CD1c-positive myeloid dendritic cell (primary cell): ENCODE results near the gene ARHGAP6.
"Not testable (repeated sequence)": the region's sequence is repeated elsewhere in the genome, so short reads cannot be mapped to it uniquely, and the experiment has no call there.

Experiments
- DNase-seq: peaks from one replicate; pipeline ENCODE4 v3.0.0-alpha.2; 2016; ENCODE audit errors: extremely low spot score

The ARHGAP6 gene

GRCh38 chrX:11151799-11152559 is 513.7 kb downstream of the ARHGAP6 start:
- no peak for DNase-seq

DNA sequence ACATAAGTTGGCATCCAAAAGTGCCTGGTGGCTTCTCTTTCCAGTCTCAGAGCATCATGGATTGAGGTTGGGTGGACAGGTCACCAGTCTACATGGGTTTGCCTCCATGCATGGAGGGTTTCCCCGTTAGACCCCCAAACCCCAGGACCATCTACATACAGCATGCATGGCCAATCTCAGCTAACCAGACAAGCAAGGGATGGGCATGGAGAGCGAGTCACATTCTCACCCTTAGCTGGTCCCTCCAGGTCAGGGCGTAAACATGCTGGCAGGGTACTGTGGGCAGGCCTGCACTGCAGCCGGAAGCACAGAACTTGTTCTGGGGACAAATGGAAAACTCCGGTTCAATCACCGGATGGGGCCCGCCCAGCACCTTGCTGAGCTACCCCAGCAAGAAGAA is 517.3 kb downstream of the ARHGAP6 start:
- DNase-seq: no peak

GRCh38 chrX:11146411-11146810 is 519.3 kb downstream of the ARHGAP6 start:
- no peak for DNase-seq

GRCh38 chrX:11143931-11144678 is 521.6 kb downstream of the ARHGAP6 start:
- peak; percentile 70 for DNase-seq

- DNase-seq: no peak
Observed at GRCh38 chrX:11138498-11139390, 527.0 kb downstream of the ARHGAP6 start.

DNA sequence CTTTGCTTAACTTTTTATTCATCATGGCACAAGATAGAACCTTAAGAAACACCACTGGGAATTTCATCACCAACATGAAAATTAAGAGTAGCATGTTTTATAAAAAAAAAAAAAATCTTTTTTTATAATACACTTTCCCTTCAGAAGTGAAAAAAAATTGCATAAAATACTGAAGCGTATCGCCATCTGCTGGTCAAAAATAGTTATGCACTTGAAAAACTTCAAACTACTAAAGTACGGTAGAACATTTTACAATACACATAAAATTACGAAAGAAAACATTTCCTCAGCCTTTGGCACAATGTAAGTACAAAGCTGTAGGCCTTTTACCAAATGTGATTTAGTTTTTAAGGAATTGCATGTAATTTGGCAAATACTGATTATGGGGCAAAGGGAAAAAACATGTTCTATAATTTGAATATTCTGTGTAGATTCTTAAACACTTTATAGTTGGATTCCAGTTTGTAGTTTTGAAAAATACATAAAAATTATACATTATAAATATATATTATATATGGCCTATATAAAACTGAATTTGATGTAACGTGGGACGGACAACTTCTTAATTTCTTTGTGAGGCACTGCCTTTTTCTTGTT is 528.1 kb downstream of the ARHGAP6 start:
- peak; percentile 59 for DNase-seq

DNA sequence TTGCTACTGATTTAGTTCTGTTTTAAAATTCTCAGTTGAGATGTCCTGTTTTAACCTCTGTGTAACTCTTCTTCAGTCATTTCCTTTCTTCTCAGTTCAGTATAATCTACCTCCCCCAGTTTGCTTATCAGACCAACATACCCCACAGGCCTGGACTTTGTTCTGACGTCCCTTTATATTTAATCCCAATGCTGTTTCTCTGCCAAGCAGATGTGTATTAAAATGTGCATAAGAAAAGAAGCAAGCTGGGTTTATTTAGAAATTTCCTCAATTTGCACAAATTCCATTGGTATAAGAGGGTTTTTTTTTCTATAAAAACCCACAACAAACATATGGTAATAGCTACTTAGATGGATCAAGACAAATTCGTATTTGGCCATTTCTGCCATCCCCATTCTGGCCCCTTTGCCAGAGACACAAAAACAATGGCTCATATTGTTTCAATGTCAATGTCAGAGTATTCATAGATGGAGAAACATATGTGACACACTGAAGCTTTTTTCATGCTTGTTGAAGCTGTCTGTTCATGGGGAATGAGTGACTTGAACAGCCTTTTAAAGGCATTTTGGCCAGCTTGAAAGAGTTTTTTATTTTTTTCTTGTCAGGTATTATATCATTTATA is 530.0 kb downstream of the ARHGAP6 start:
- DNase-seq: no peak

- DNase-seq: peak; percentile 38
Observed at GRCh38 chrX:11131146-11131545, 534.6 kb downstream of the ARHGAP6 start.

GRCh38 chrX:11130136-11130535 is 535.6 kb downstream of the ARHGAP6 start:
- no peak for DNase-seq

GRCh38 chrX:11129534-11130105 is 536.1 kb downstream of the ARHGAP6 start:
- DNase-seq: peak; percentile 48

- DNase-seq: no peak
Observed at GRCh38 chrX:11125060-11125459, 540.7 kb downstream of the ARHGAP6 start.

- DNase-seq: no peak
Observed at GRCh38 chrX:11124112-11124511, 541.6 kb downstream of the ARHGAP6 start.

DNA sequence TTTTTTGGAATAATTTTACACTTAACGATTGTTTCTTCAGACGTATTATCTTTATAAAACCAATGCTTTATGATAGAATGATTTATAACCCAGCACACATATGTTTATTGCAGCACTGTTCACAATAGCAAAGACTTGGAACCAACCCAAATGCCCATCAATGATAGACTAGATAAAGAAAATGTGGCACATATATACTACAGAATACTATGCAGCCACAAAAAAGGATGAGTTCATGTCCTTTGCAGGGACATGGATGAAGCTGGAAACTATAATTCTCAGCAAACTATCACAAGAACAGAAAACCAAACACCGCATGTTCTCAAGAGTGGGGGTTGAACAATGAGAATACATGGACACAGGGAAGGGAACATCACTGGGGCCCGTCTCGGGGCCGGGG is 542.6 kb downstream of the ARHGAP6 start:
- not testable (repeated sequence) for DNase-seq

DNA sequence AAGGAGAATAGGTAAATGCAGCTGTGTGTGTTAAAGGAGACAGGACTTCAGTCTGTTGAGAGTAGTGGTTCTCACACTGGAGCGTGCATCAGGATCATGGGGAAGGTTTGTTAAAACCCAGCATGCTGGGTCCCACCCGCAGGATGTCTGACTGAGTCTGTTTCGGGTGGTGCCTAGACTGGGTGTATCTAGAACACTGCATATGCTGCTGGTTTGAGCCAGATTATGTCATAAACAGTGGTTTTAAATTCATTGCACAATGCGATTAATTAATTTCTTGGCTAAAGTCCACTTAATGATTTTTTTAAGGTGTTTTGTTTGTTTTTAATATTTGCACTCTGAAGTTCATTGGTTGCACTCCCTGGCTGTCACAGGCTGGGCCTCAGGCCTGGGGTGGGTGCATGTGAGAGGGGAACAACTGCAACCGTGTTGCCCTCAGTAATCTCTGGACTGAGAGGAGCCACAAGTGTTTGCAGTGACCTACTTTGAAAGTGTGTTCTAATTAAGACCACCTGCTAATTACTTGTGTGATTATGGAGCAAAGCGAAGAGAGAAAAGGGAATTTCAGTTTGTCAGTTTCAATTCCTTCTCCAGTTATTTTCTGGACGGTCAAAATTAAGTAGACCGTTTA is 546.3 kb downstream of the ARHGAP6 start:
- no peak for DNase-seq

- no peak for DNase-seq
Observed at GRCh38 chrX:11117745-11118144, 548.0 kb downstream of the ARHGAP6 start.

DNA sequence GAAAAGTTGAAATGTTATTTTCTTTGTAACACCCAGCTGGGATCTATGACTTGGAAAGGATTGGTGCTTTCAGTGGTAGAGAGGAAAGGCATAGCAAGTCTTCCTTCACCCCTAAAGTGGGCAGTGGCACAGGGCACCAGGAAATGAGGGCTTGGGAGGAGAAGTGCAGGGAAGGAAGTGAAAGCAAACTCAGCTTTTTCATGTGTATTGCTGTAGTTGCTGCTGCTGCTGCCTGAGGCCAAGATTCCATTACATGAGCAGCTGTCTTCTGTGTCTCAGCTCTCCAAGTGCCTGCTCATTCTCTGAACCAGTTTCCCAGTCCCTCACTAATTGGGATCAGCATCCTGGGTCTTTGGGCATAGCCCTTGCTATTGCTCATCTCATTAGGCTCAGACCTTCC is 552.0 kb downstream of the ARHGAP6 start:
- peak; percentile 63 for DNase-seq

GRCh38 chrX:11111947-11112346 is 553.8 kb downstream of the ARHGAP6 start:
- no peak for DNase-seq

- DNase-seq: peak; percentile 90
Observed at GRCh38 chrX:11111037-11111851, 554.5 kb downstream of the ARHGAP6 start, which contains the start of gene HCCS. Gene HCCS, plus strand, starts transcription at chrX:11111332. Its CDS starts 729 bp downstream, at chrX:11112061.

DNA sequence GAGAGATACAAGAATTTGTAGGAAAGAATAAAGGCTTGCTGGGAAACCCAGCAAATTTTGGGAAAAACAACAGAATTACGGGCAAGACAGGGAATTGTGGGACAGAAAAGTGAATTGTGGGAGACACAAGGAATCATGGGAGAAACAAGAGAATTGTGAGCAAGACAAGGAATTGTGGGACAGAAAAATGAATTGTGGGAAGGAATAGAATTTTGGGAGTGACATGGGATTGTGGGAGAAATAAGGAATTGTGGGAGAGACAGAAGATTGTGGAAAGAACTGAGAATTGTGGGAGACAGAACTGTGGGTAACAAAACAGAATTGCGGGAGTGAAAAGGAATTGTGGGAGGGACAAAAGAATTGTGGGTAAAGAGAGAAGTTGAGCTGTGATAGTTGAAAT is 555.8 kb downstream of the ARHGAP6 start:
- DNase-seq: no peak
